AG04449 (cell line): Measurements from ENCODE around the gene PCDH17.

Experiments used
- CTCF ChIA-PET: fragments of 350-600 bp; formaldehyde crosslinking; extraction: SDS; loops from one replicate; lab custom pipeline; 2021; ENCODE audit warnings: antibody characterized with exemption; lab: Yijun Ruan, JAX
- POLR2A ChIA-PET: fragments of 400-600, 350-600 bp; formaldehyde crosslinking; extraction: SDS; loops from one replicate; lab custom pipeline; 2020; ENCODE audit warnings: antibody characterized with exemption, inconsistent platforms; lab: Yijun Ruan, JAX
- DNase-seq: peaks from one replicate; pipeline ENCODE4 v3.0.0-alpha.2; 2010; ENCODE audit warnings: low read depth, low spot score
- H3K4me3 ChIP-seq: 2 replicates; pipeline ENCODE4 v1.5.1; 2011; ENCODE audit warnings: low read depth, mild to moderate bottlenecking, control low read depth, low read length
- TF ChIP-seq, protein P1 (sequence below): IDR thresholded peaks from one replicate; pipeline ENCODE4 v1.5.1; 2011; ENCODE audit warnings: mild to moderate bottlenecking, moderate library complexity, low read length, control low read depth, inconsistent platforms; ENCODE audit not compliant: insufficient read depth; ENCODE audit errors: missing control alignments

The PCDH17 gene

GRCh38 chr13:57673197-57673596 is 41.7 kb downstream of the PCDH17 start:
- ChIA-PET POLR2A (no interaction called here), CTCF (interaction anchor here (0.8 kb wide), 1 partner anchor 48 kb away, joined by 3 read pairs; no protein-coding TSS in a partner anchor)
- H3K4me3 ChIP-seq = no peak overlapping the region
- DNase-seq = no peak
- TF ChIP-seq, protein P1, sequence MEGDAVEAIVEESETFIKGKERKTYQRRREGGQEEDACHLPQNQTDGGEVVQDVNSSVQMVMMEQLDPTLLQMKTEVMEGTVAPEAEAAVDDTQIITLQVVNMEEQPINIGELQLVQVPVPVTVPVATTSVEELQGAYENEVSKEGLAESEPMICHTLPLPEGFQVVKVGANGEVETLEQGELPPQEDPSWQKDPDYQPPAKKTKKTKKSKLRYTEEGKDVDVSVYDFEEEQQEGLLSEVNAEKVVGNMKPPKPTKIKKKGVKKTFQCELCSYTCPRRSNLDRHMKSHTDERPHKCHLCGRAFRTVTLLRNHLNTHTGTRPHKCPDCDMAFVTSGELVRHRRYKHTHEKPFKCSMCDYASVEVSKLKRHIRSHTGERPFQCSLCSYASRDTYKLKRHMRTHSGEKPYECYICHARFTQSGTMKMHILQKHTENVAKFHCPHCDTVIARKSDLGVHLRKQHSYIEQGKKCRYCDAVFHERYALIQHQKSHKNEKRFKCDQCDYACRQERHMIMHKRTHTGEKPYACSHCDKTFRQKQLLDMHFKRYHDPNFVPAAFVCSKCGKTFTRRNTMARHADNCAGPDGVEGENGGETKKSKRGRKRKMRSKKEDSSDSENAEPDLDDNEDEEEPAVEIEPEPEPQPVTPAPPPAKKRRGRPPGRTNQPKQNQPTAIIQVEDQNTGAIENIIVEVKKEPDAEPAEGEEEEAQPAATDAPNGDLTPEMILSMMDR = no peak

GRCh38 chr13:57675526-57675925 is 44.0 kb downstream of the PCDH17 start:
- no peak overlapping the region for H3K4me3 ChIP-seq
- ChIA-PET POLR2A (no interaction called here), CTCF (no interaction called here)
- TF ChIP-seq, protein P1 = no peak
- DNase-seq = no peak

GRCh38 chr13:57680609-57681008 is 49.1 kb downstream of the PCDH17 start:
- CTCF ChIA-PET = no interaction called here
- TF ChIP-seq, protein P1 = no peak
- H3K4me3 ChIP-seq = no peak overlapping the region
- no peak for DNase-seq
- POLR2A ChIA-PET = no interaction called here

- ChIA-PET CTCF (no interaction called here), POLR2A (no interaction called here)
- TF ChIP-seq, protein P1 = no peak
- no peak for DNase-seq
- no peak overlapping the region for H3K4me3 ChIP-seq
These were observed 50.7 kb downstream of the PCDH17 start for GRCh38 chr13:57682128-57682716.

- CTCF ChIA-PET = no interaction called here
- H3K4me3 ChIP-seq = no peak overlapping the region
- POLR2A ChIA-PET = no interaction called here
- TF ChIP-seq, protein P1 = no peak
- DNase-seq = no peak
These were observed 67.3 kb downstream of the PCDH17 start for GRCh38 chr13:57698851-57699250.

GRCh38 chr13:57704031-57704430 is 72.5 kb downstream of the PCDH17 start:
- no peak overlapping the region for H3K4me3 ChIP-seq
- ChIA-PET CTCF (no interaction called here), POLR2A (no interaction called here)
- DNase-seq = no peak
- TF ChIP-seq, protein P1 = no peak
